HG03025 (cell line): ENCODE data around the gene SLC16A4.

Source experiments
- ATAC-seq: cut with Tn5 transposase; IDR thresholded peaks from one replicate; pipeline ENCODE4 v1.9.1; 2021; ENCODE audit warnings: mild to moderate bottlenecking, moderate library complexity; ENCODE audit not compliant: unreplicated experiment, low FRiP score

The SLC16A4 gene

DNA sequence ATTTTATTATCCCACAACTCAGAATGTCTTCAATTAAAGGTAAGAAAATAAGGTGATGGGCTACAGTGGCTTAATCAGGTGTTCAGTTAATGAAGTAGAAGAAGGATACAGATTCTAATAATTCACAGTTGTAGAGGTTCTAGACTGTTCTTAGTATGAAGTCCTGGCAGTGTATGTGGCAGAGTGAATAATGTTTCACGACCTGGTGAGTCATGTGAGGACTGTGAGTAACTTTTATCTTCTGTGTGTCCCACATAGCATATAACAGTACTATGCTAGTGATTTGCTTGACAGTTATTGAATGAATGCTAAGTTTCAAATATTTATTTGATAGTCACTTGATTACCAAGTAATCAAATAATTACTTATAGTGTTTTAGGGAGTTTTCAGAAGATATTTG, 20.0 kb downstream of the SLC16A4 start:
- no peak for ATAC-seq

DNA sequence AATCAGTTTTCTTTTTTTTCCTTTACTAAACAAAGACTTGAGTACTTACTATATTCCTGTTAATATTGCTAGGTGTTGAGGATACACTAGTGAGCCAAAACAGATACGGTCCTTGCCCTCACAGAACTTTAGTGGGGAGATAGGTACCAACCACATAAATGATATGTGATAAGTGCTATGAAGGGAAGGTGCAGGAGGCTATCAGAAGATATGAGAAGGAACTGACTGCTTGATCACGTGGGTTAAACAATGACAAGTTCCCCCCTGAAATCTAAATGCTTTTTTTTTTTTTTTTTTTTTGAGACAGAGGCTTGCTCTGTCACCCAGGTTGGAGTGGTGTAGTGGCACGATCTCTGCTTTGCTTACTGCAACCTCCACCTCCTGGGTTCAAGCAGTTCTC, 26.6 kb downstream of the SLC16A4 start:
- ATAC-seq = no peak

DNA sequence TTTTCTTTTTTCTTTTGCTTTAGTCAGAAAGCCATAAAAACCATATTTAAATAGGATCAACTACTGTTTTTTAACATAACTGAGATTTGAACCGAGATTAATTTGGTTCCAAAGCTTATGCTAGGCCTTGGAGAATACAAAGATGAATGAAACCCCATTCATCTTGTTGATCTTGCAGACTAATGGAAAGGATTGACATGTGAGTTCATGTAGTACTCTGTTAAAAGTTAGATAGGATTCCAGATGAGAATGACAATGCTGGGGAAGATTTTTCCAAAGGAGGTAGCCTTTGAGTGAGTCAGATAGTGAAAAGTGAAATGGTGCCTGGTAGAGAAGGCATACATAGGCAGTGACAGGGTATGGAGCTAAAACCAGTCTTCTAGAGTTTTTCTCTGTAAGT, 29.0 kb downstream of the SLC16A4 start:
- ATAC-seq = no peak

GRCh38 chr1:110360431-110360830, 30.4 kb downstream of the SLC16A4 start:
- ATAC-seq = no peak

GRCh38 chr1:110356379-110356778, 34.4 kb downstream of the SLC16A4 start:
- ATAC-seq = no peak

DNA sequence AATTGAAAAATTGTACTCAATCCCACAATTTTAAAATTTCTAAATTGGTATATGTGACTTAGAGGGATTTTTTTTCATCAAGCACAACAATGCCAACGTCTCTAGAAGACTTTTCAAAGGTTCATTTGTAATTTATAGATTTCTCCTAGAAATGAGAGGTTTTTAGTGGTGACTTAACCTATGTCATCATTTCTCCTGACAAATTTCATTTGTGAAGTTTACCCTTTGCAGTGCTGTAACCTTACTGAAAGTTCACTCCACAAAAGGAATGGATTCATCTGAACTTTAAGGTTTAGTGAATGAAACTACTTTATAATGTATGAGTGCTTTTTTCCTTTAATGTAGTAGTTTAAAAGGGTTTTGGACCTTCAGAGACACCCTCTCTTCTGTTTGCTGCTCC, 35.5 kb downstream of the SLC16A4 start:
- no peak for ATAC-seq

DNA sequence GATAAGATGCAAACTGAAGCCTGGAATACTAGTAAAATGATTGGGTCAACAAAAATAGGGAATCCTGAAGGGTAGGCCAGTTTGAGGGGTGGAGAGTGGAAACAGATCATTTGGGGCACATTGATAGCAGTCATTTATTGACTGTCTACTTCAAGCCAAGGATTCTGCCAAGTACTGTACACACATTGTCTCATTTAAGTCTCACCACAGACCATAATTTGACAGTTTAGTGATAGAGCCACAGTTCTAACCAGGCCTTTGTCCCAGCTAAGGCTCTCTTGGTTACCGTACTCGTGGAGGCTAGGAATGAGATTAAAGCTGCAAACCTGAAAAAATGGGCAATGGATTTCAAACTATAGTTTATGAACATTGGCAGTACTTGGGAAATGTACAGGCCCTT, 40.5 kb downstream of the SLC16A4 start:
- ATAC-seq = no peak

DNA sequence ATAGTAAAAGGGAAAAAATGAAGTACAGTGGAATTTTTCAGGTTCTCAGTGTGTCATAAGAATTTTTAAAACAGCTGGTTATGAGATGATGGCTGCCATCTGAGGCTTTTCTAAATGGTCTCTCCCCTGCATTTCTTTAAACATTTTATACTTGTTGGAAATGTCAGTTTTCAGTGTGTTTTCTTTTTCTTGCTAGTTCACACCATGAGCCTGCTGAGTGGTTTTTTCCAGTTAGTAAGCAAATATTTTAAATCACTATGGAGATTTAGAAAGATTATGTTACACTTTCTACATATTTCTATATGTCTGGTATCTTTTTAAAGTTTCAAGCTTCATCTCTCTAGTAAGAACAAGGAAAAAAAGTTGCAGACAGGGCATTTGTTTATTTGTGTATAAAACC, 42.1 kb downstream of the SLC16A4 start:
- ATAC-seq = no peak

- ATAC-seq = no peak
These were observed 42.8 kb downstream of the SLC16A4 start for GRCh38 chr1:110348050-110348449.

- no peak for ATAC-seq
These were observed 43.5 kb downstream of the SLC16A4 start for GRCh38 chr1:110347182-110347893.

DNA sequence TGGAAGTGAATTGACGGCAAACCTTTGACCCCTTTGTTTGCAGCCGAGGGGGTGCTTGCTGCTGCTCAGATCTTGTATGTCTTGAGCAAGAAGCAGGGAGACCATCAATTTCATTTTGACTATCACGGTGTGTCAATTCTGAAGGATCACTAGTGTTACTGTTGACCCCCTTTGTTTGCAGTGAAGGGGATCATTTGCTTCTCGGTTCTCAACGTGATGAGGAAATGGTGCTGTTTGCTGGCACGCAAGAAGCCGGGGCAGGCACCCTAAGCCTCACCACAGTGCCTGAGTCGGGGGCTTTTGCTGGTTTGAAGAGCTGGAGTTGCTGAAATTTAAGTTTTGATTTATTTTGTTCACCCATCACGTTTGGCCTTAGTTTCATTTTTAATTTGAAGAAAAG, 44.1 kb downstream of the SLC16A4 start:
- no peak for ATAC-seq

DNA sequence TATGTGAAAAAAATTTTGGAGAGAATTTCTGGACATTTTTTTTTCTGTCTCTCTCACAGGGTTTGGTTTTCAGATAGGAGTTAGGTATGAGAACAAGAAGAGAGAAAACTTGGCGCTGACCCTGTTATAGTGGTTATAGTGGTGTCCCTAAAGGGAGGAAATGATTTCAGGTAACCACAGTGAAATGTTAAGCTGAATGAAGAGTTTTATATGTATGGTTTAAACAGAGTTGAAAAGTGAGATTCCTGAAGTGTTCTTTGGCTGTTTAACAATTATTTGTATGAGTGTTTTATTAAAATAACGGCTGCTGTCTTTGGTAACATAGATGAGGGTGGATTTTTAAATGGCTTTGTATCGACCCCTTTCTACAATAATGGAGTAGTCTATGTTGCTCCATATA, 45.3 kb downstream of the SLC16A4 start:
- ATAC-seq = no peak

GRCh38 chr1:110344152-110344551, 46.7 kb downstream of the SLC16A4 start:
- ATAC-seq = no peak

DNA sequence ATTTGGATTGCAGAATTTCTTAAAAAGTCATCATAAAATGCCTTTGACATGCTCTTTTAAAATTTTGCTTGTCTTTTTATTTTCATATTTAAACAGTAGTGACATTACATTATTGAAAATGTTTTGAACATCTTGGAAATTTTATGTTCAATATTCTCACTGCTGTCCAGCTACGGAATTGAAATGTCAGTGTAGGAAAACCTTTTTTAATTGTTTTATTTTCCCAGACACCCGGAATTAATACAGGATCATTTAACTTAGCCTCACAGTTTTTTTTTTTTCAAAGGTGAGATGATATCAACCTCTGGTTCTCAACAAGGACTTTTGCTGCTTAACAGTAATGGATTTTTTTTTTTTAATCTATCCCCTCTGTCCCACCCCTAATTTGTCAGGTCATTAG, 47.6 kb downstream of the SLC16A4 start:
- ATAC-seq = no peak

- ATAC-seq = no peak
These were observed 48.9 kb downstream of the SLC16A4 start for GRCh38 chr1:110341872-110342331.

- no peak for ATAC-seq
These were observed 49.5 kb downstream of the SLC16A4 start for GRCh38 chr1:110341146-110341871.

GRCh38 chr1:110340207-110340468, 50.7 kb downstream of the SLC16A4 start:
- no peak for ATAC-seq

GRCh38 chr1:110339407-110340206, 51.2 kb downstream of the SLC16A4 start:
- no peak for ATAC-seq

DNA sequence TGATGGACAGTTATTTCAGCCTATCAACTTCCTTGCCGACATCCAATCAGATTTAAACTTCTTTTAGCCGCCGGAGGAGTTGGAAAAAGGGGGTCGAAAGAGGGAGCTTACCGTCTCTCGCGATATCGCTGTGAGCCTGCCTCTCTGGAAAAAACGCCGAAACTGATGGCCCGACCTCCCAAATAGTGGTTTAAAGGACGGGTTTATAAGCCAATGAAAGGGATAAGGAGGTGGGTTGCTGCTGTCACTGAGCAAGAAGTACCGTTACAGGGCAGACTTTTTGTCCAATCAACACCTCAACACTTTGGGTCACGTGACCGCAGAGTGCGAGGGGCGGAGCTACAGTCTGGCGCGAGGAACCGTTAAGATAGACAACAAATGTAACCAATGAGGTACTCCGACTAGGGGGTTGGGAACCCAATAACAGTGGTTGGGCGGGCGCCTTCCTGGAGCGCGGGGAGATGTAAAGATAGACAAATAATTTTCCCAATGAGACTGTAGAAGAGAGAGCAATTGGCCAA, 51.9 kb downstream of the SLC16A4 start, which contains the start of gene RBM15:
RBM15 (plus strand) TSS at position 492 of the 521 bp plus-strand sequence; CDS start at position 521, 29 bp downstream.
- ATAC-seq = peak; percentile 66

DNA sequence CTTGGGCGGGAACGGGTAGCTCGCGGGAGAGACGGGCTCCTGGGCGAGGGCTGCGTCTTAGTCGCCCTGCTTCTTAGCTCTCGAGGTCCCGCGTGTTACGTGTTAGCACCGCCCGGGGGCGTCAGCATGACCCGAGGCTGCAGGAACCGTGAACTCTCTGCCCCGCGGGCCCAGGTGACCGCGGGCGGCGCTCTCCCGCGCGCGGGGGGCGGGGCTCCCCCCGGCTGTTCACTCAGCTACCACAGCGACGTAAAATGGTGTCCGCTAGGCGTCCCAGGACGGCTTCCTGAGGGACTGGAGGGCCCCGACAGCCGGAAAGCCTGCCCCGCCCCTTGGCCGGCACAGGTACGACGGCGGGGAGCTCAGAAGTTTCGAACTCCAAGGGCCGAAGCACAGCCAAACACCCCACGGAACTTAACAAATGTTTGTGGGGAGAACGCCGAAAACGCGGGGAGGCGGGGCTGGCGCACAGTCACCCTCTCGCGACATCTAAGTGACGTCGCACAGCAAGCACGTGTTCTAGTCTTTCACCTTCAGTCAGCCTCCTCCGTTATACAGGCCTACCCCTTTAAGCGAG, 52.4 kb downstream of the SLC16A4 start:
- ATAC-seq = peak; percentile 74
